ENCODE data around the gene MC1R. TPM values are rescaled to one million over a fixed set of nuclear protein-coding genes. Genes with fewer than 3 reads are reported as not detected.

Gene MC1R
- total RNA-seq, 1 donor from 2014 or later = 6.9 TPM

- H3K27me3 Mint-ChIP-seq (ENCODE audit: unreplicated experiment) = no peaks in the 10 kb centered on the region
- H3K9me3 Mint-ChIP-seq (ENCODE audit: unreplicated experiment) = no peaks in the 10 kb centered on the region
- H3K36me3 Mint-ChIP-seq (ENCODE audit: unreplicated experiment) = peaks cover 44% of the 10 kb centered on the region
- TF ChIP-seq, protein P1, sequence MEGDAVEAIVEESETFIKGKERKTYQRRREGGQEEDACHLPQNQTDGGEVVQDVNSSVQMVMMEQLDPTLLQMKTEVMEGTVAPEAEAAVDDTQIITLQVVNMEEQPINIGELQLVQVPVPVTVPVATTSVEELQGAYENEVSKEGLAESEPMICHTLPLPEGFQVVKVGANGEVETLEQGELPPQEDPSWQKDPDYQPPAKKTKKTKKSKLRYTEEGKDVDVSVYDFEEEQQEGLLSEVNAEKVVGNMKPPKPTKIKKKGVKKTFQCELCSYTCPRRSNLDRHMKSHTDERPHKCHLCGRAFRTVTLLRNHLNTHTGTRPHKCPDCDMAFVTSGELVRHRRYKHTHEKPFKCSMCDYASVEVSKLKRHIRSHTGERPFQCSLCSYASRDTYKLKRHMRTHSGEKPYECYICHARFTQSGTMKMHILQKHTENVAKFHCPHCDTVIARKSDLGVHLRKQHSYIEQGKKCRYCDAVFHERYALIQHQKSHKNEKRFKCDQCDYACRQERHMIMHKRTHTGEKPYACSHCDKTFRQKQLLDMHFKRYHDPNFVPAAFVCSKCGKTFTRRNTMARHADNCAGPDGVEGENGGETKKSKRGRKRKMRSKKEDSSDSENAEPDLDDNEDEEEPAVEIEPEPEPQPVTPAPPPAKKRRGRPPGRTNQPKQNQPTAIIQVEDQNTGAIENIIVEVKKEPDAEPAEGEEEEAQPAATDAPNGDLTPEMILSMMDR (IDR thresholded peaks at IDR 0.05) = no peak
- H3K27ac Mint-ChIP-seq (ENCODE audit: unreplicated experiment) = no peak overlapping the region
- no peaks in the 10 kb centered on the region for H3K4me1 Mint-ChIP-seq (ENCODE audit: unreplicated experiment)
- DNase-seq (ENCODE audit: extremely low spot score, unreplicated experiment) = no peak
- no peak overlapping the region for H3K4me3 Mint-ChIP-seq (ENCODE audit: unreplicated experiment)
Measured at GRCh38 chr16:89883346-89884040, 35.2 kb upstream of the MC1R start.

DNA sequence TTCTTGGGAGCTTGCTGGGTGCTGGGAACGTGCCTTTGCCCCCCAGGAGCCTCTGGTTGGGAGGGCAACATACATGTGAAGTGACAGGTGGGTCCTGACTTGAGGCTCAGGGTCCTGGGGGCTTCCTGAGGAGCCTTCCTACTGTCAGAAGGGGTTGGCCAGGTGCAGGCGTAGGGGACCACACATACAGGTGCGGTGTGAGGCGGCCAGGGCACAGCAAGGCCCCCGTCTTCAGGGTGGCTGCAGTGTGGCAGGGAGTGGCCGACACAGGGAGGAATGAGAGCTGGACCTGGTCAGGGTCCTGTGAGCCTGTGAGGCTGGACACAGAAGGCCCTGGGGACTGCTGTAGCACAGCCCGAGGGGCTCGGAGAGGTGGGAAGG, 34.6 kb upstream of the MC1R start:
- Mint-ChIP-seq H3K4me1 (ENCODE audit: unreplicated experiment) (no peaks in the 10 kb centered on the region), H3K9me3 (ENCODE audit: unreplicated experiment) (no peaks in the 10 kb centered on the region), H3K27ac (ENCODE audit: unreplicated experiment) (no peak overlapping the region), H3K27me3 (ENCODE audit: unreplicated experiment) (no peaks in the 10 kb centered on the region), H3K36me3 (ENCODE audit: unreplicated experiment) (peaks cover 43% of the 10 kb centered on the region), H3K4me3 (ENCODE audit: unreplicated experiment) (no peak overlapping the region)
- DNase-seq (ENCODE audit: extremely low spot score, unreplicated experiment) = no peak
- TF ChIP-seq, protein P1 (IDR thresholded peaks at IDR 0.05) = no peak

DNA sequence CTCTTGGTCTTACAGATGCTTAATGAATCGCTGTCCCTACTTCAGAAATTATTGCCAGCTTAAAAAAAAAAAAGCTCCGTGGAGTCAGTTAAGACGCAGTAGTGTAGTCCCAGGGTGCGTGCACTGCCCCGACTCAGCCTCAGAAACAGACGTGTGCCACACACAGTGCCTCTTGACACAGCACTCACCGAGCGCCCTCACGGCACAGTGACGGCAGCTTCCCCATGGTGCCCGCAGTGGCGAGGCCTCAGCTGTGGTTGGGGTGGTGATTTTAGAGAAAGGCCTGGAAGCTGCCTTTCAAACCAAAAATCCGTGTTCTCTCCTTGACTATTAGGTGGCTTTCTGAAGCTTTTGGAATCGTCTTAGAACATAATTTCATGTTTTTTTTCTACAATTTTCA, 31.4 kb upstream of the MC1R start:
- no peak for DNase-seq (ENCODE audit: extremely low spot score, unreplicated experiment)
- Mint-ChIP-seq H3K27me3 (ENCODE audit: unreplicated experiment) (no peaks in the 10 kb centered on the region), H3K27ac (ENCODE audit: unreplicated experiment) (no peak overlapping the region), H3K4me1 (ENCODE audit: unreplicated experiment) (no peaks in the 10 kb centered on the region), H3K36me3 (ENCODE audit: unreplicated experiment) (peaks cover 42% of the 10 kb centered on the region), H3K4me3 (ENCODE audit: unreplicated experiment) (no peak overlapping the region), H3K9me3 (ENCODE audit: unreplicated experiment) (no peaks in the 10 kb centered on the region)
- TF ChIP-seq, protein P1 (IDR thresholded peaks at IDR 0.05) = no peak

- H3K27ac Mint-ChIP-seq (ENCODE audit: unreplicated experiment) = no peak overlapping the region
- TF ChIP-seq, protein P1 (IDR thresholded peaks at IDR 0.05) = no peak
- no peak for DNase-seq (ENCODE audit: extremely low spot score, unreplicated experiment)
- peaks cover 27% of the 10 kb centered on the region for H3K36me3 Mint-ChIP-seq (ENCODE audit: unreplicated experiment)
- no peaks in the 10 kb centered on the region for H3K4me1 Mint-ChIP-seq (ENCODE audit: unreplicated experiment)
- no peaks in the 10 kb centered on the region for H3K27me3 Mint-ChIP-seq (ENCODE audit: unreplicated experiment)
- no peak overlapping the region for H3K4me3 Mint-ChIP-seq (ENCODE audit: unreplicated experiment)
- no peaks in the 10 kb centered on the region for H3K9me3 Mint-ChIP-seq (ENCODE audit: unreplicated experiment)
Measured at GRCh38 chr16:89890200-89890599, 28.5 kb upstream of the MC1R start.

DNA sequence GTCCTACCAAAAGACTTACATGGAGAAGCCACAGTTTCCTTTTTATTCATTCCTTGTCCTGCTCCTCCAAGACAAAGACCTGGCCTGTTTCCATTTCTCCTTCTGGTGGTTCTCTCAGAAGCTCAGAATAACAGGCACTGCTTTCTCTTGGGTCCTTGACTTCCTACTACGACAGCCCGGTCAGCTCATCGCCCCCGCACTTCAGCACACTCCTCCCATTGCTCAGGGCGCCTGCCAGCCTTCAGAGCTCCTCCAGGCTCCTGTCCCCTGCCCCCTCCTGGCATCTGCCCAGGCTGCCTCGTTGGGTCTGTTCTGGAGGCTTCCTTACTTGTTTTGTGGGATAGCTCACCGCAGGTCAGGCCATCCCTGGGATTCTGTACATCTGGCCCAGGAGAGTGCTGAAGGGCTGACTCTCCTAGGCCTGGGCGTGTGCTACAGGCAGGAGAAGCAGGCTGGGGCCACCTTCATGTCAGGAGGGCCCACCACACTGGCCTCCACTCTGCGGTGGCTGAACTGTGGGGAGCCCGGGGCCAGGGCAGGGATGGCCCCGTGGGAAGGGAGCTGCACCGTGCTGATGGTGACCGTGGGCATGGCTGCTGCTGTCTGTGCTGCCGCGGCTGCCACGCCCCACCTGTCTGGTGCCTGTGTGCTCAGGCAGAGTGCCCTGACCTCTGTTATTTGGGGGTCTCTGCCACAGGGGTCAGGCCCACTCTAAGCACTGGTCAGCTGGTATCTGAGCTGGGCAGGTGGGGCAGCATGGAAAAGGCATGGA, 27.6 kb upstream of the MC1R start:
- Mint-ChIP-seq H3K27ac (ENCODE audit: unreplicated experiment) (no peak overlapping the region), H3K4me3 (ENCODE audit: unreplicated experiment) (no peak overlapping the region)

More for the DNA sequence above, 27.6 kb upstream of the MC1R start:
- Mint-ChIP-seq H3K36me3 (ENCODE audit: unreplicated experiment) (peaks cover 28% of the 10 kb centered on the region), H3K27me3 (ENCODE audit: unreplicated experiment) (no peaks in the 10 kb centered on the region), H3K9me3 (ENCODE audit: unreplicated experiment) (no peaks in the 10 kb centered on the region), H3K4me1 (ENCODE audit: unreplicated experiment) (no peaks in the 10 kb centered on the region)
- DNase-seq (ENCODE audit: extremely low spot score, unreplicated experiment) = no peak
- TF ChIP-seq, protein P1 (IDR thresholded peaks at IDR 0.05) = no peak
